Neural crest cell (in vitro differentiated cells): ENCODE results near the gene SEC63. TPM values are rescaled to one million over a fixed set of nuclear protein-coding genes. Genes with fewer than 3 reads are reported as not detected.
A peak's percentile ranks its signal among the peaks of the same experiment; 100 is the strongest.
"Not testable (repeated sequence)": the region's sequence is repeated elsewhere in the genome, so short reads cannot be mapped to it uniquely, and the experiment has no call there.

Experiments used
- DNase-seq: peaks from one replicate; pipeline ENCODE4 v3.0.0; 2021; ENCODE audit warnings: low read depth, mixed read lengths, low spot score
- H3K27ac Mint-ChIP-seq: one replicate; pipeline ENCODE4 v1.8.0; 2021; ENCODE audit warnings: mild to moderate bottlenecking, mixed read lengths; ENCODE audit not compliant: unreplicated experiment
- H3K27me3 Mint-ChIP-seq: 2 replicates; pipeline ENCODE4 v1.8.0; 2021; ENCODE audit warnings: low read depth, mild to moderate bottlenecking, mixed read lengths
- H3K36me3 Mint-ChIP-seq: 2 replicates; pipeline ENCODE4 v1.8.0; 2021; ENCODE audit warnings: low read depth, mild to moderate bottlenecking, mixed read lengths
- H3K4me1 Mint-ChIP-seq: 2 replicates; pipeline ENCODE4 v1.8.0; 2021; ENCODE audit warnings: mixed read lengths
- H3K4me3 Mint-ChIP-seq: one replicate; pipeline ENCODE4 v1.8.0; 2021; ENCODE audit warnings: mild to moderate bottlenecking, mixed read lengths
- H3K9me3 Mint-ChIP-seq: 2 replicates; pipeline ENCODE4 v1.8.0; 2021; ENCODE audit warnings: mixed read lengths
- total RNA-seq: library from RNA; stranded (reverse); gene quantifications from 2 replicates; pipeline ENCODE4 v1.2.1, GENCODE V29; 2021
- TF ChIP-seq, protein P1 (sequence below): fragments of 200-600 bp; sonication (generic); conservative IDR thresholded peaks from 2 replicates; pipeline ENCODE4 v1.5.0; 2021; ENCODE audit warnings: antibody characterized with exemption, mild to moderate bottlenecking

Gene SEC63
- total RNA-seq, 1 donor from 2014 or later = 109 TPM

DNA sequence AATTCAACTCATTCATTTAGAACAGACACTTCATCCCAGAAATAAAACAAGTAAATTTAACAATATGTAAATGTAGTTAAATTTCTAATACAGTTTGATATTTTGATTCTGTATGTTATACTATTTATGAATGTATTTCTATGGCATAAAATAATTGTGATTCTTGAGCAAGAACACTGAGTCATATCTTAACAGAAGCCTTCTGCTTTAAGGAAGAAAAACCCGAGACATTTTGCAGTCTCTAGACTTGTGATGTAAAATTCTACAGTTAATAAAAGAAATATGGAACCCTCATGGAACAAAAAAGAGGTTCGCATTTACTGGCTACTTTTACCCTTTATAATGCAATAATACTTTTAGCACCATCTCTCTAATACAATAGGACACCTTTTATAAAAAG lies 86.0 kb downstream of the SEC63 start:
- Mint-ChIP-seq H3K9me3 (no peaks in the 10 kb centered on the region), H3K4me1 (peaks cover 14% of the 10 kb centered on the region), H3K27me3 (no peaks in the 10 kb centered on the region), H3K4me3 (no peak overlapping the region), H3K27ac (no peak overlapping the region), H3K36me3 (peaks cover 16% of the 10 kb centered on the region)
- TF ChIP-seq, protein P1, sequence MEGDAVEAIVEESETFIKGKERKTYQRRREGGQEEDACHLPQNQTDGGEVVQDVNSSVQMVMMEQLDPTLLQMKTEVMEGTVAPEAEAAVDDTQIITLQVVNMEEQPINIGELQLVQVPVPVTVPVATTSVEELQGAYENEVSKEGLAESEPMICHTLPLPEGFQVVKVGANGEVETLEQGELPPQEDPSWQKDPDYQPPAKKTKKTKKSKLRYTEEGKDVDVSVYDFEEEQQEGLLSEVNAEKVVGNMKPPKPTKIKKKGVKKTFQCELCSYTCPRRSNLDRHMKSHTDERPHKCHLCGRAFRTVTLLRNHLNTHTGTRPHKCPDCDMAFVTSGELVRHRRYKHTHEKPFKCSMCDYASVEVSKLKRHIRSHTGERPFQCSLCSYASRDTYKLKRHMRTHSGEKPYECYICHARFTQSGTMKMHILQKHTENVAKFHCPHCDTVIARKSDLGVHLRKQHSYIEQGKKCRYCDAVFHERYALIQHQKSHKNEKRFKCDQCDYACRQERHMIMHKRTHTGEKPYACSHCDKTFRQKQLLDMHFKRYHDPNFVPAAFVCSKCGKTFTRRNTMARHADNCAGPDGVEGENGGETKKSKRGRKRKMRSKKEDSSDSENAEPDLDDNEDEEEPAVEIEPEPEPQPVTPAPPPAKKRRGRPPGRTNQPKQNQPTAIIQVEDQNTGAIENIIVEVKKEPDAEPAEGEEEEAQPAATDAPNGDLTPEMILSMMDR = no peak
- no peak for DNase-seq

DNA sequence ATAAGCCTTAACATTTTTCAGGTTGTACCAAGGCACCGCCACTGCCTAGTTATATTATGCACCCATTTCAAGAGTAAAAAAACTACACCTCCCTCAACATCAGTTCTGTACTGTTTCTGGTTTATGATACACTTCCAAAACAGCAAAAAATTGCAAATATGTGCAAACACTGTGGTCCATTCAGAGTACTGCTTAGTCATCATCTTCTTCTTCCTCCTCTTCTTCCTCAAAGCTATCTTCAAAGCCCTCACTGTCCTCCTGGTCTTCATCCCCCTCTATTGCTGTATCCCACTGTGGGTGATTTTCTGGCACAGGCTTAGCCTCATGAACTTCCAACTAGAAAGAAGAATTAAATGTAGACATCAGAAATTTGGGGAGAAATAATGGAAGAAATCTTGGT lies 86.5 kb downstream of the SEC63 start:
- not testable (repeated sequence) for H3K27ac Mint-ChIP-seq, H3K4me3 Mint-ChIP-seq, H3K27me3 Mint-ChIP-seq, H3K9me3 Mint-ChIP-seq, DNase-seq
- H3K4me1 Mint-ChIP-seq = peaks cover 18% of the 10 kb centered on the region
- peaks cover 16% of the 10 kb centered on the region for H3K36me3 Mint-ChIP-seq

DNA sequence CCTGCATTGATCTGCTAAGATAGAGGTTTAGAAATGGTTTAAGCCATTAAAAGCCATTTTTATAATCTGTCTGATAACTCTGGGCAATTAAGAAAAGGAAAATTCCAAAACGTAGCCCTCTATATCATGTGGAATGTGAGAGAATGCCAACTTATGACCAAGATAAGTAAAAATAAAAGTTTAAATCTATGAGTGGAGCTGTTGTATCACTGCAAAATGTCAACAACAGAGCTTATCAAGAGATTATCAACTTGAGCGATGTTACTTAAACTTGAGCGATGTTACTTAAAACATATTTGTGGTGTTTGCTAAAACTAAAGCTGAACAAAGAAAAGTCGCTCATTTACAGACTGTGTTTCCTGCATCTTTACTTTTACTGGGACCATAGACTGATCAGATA lies 87.0 kb downstream of the SEC63 start:
- H3K4me3 Mint-ChIP-seq = no peak overlapping the region
- H3K36me3 Mint-ChIP-seq = peaks cover 15% of the 10 kb centered on the region
- H3K27me3 Mint-ChIP-seq = no peaks in the 10 kb centered on the region
- TF ChIP-seq, protein P1 = no peak
- no peak for DNase-seq
- no peaks in the 10 kb centered on the region for H3K9me3 Mint-ChIP-seq
- H3K4me1 Mint-ChIP-seq = peaks cover 21% of the 10 kb centered on the region
- no peak overlapping the region for H3K27ac Mint-ChIP-seq

DNA sequence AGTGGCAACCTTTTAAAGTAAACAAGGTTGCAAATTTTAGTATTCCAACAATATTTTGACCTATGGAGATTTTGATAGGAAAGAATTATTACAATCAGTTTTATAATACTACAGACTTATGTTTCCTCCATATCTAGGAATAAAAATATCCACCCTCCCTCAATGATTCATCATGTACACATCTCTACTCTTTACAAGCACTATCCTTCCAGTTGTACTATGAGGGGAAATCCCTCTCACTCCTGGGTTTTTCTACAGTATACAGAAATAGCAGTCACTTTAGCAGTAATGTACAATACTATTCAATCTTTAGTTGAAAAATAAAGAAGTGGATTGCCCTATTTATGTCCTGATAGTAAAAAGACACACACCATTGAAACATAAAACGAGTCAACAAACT lies 87.6 kb downstream of the SEC63 start:
- Mint-ChIP-seq H3K4me3 (no peak overlapping the region), H3K27ac (no peak overlapping the region), H3K9me3 (no peaks in the 10 kb centered on the region), H3K27me3 (no peaks in the 10 kb centered on the region), H3K4me1 (peaks cover 23% of the 10 kb centered on the region), H3K36me3 (peaks cover 13% of the 10 kb centered on the region)
- DNase-seq = no peak
- TF ChIP-seq, protein P1 = no peak

DNA sequence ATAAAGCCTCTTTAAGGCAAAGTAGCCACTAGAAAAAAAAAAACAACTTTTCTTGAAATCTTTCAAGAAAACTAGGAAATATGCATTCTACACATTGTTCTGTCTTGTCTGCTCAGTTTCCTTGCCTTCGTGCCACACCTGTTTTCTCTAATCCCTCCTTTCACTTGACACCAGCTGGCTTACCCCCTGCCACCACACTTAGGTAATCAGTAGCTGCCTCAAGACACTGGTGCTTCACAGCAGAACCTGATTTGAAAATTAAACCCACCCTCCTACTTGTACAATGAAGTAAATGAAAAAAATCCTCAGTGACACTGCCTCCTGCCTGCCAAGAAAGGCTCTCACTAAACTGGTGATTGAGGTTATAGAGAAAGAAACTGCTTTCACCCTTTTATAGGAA lies 88.1 kb downstream of the SEC63 start:
- H3K27ac Mint-ChIP-seq = peak overlapping the region; percentile 13

DNA sequence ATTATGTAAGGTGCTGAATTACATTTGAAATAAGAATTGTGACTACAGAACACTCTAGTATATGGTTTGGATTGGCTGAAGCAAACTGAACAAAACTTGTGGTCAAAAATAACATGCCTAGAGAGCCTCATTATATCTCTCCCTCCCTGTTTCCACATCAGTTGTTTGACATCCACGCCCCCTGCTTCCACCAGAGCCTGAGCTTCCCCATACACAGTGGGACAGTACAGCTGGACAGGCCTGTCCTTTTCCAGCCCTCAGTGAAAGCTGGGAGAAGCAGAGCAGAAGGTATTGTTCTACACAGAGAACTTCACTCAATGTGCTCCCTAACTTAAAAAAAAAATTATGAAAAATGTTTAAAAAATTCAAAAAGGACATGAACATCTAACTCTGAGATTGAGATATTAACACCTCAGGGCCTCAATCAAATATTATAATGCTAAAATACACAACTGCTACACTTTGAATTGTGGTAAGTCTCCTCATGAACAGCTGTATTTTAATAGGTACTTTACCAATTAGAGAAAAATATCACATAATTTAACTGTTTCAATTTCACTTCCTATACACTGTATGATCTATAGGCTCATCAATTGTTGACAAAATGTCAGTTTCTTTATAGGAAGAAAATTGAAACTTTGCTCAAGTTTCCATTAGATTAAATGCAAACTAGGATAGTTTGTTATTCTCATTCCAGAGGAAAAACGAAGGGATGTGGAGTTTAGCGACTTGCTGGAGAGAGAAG lies 89.0 kb downstream of the SEC63 start:
- no peak overlapping the region for H3K4me3 Mint-ChIP-seq
- TF ChIP-seq, protein P1 = no peak
- H3K27me3 Mint-ChIP-seq = no peaks in the 10 kb centered on the region
- H3K4me1 Mint-ChIP-seq = peaks cover 35% of the 10 kb centered on the region
- H3K9me3 Mint-ChIP-seq = no peaks in the 10 kb centered on the region
- H3K36me3 Mint-ChIP-seq = peaks cover 9% of the 10 kb centered on the region
- no peak for DNase-seq
- H3K27ac Mint-ChIP-seq = no peak overlapping the region

More for the DNA sequence above, 88.1 kb downstream of the SEC63 start:
- peaks cover 9% of the 10 kb centered on the region for H3K36me3 Mint-ChIP-seq
- TF ChIP-seq, protein P1 = no peak
- no peaks in the 10 kb centered on the region for H3K9me3 Mint-ChIP-seq
- DNase-seq = no peak
- H3K27me3 Mint-ChIP-seq = no peaks in the 10 kb centered on the region
- H3K4me3 Mint-ChIP-seq = no peak overlapping the region
- peaks cover 28% of the 10 kb centered on the region for H3K4me1 Mint-ChIP-seq
